ENCODE data around the gene ZSCAN30. TPM values are rescaled to one million over a fixed set of nuclear protein-coding genes. Genes with fewer than 3 reads are reported as not detected.
A peak's percentile ranks its signal among the peaks of the same experiment; 100 is the strongest.

ZSCAN30 gene
- total RNA-seq, 4 donors from 2014 or later, result 33.7 to 49.6 (median 41.8) TPM

DNA sequence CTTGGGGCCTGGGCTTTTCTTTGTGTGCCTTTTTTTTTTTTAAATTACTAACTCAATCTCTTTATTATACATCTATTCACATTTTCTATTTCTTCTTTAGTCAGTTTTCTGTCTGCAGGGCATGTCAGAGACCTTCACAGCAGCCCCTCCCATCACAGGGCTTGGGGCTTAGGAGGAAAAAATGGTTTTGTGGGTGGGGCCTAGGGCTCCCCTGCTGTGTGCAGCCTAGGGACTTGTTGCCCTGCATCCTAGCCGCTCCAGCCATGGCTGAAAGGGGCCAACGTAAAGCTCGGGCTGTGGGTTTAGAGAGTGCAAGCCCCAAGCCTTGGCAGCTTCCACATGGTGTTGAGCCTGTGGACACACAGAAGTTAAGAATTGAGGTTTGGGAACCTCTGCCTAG, 13.8 kb downstream of the ZSCAN30 start:
- TF ChIP-seq POLR2A (IDR thresholded peaks at IDR 0.05) (no peak), CTCF (IDR thresholded peaks at IDR 0.05) (no peak)
- no peak for DNase-seq
- H3K36me3 ChIP-seq, result no peaks in the 10 kb centered on the region
- 100% methylated on average over 3 of the region's 3 CpGs for WGBS, 2 donors
- H3K27me3 ChIP-seq, result no peaks in the 10 kb centered on the region
- H3K9me3 ChIP-seq, result no peaks in the 10 kb centered on the region
- no peaks in the 10 kb centered on the region for H3K4me1 ChIP-seq
- intact Hi-C loops (cut with DNase I), result no loop called here
- H3K27ac ChIP-seq, result no peak overlapping the region
- H3K4me3 ChIP-seq (replicated peaks in 1 of 3), result no peak overlapping the region

DNA sequence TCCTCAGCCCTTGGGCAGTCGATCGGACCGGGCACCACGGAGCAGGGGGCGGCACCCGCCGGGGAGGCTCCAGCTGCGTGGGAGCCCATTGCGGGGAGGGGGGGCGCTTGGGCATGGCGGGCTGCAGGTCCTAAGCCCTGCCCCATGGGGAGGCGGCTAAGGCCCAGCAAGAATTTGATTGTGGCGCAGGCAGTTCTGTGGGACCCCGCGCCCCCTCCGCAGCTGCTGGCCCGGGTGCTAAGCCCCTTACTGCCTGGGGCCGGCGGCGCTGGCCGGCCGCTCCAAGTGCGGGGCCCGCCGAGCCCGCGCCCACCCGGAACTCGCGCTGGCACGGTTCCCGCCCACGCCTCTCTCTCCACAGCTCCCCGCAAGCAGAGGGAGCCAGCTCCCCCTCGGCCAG, 18.4 kb downstream of the ZSCAN30 start:
- Histone ChIP-seq H3K36me3 (no peaks in the 10 kb centered on the region), H3K27me3 (no peaks in the 10 kb centered on the region)
- WGBS, 2 donors, result 91 to 94% methylated on average over 21 to 33 of the region's 35 CpGs

DNA sequence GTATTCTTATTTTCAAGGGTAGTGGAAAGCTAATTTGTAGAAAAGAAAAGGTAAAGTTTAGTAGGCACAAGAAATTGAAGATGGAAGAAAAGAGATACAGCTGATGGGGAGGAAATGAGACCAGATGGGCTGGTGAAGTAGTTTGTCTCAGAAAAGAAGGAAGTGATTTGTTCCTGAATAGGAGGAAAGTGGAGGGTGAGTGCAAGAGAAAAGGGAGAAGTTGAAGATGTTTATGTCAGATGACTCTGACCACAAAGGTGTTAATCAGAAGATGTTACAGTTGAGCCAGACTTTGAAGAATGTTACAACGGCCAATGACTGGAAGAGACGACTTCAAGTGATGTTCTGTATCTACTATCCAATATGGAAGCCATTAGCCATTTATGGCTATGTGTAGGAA, 21.2 kb downstream of the ZSCAN30 start:
- no peak for TF ChIP-seq POLR2A (IDR thresholded peaks at IDR 0.05)
- Histone ChIP-seq H3K36me3 (peaks cover 0 to 3% of the 10 kb centered on the region in 2 donors), H3K4me1 (peaks cover 0 to 6% of the 10 kb centered on the region in 2 donors), H3K4me3 (replicated peaks in 1 of 3) (no peak overlapping the region), H3K9me3 (no peaks in the 10 kb centered on the region), H3K27me3 (no peaks in the 10 kb centered on the region), H3K27ac (no peak overlapping the region)
- DNase-seq, result no peak
- intact Hi-C loops (cut with DNase I), result no loop called here
- WGBS, 2 donors, result 86 to 93% methylated on average over 2 of the region's 2 CpGs

More for the DNA sequence above, 18.4 kb downstream of the ZSCAN30 start:
- Histone ChIP-seq H3K9me3 (no peaks in the 10 kb centered on the region), H3K4me1 (peaks cover 0 to 6% of the 10 kb centered on the region in 2 donors), H3K27ac (no peak overlapping the region), H3K4me3 (replicated peaks in 1 of 3) (no peak overlapping the region)
- TF ChIP-seq POLR2A (IDR thresholded peaks at IDR 0.05) (no peak), CTCF (IDR thresholded peaks at IDR 0.05) (no peak)
- intact Hi-C loops (cut with DNase I), result no loop called here
- DNase-seq, result no peak

- no peak for TF ChIP-seq CTCF (IDR thresholded peaks at IDR 0.05)
- no peak for TF ChIP-seq POLR2A (IDR thresholded peaks at IDR 0.05)
- Histone ChIP-seq H3K36me3 (peaks cover 0 to 6% of the 10 kb centered on the region in 2 donors), H3K27me3 (no peaks in the 10 kb centered on the region), H3K9me3 (no peaks in the 10 kb centered on the region), H3K4me3 (replicated peaks in 1 of 3) (peak overlapping the region in 2 of 3 donors; percentile 60 to 70), H3K4me1 (peaks cover 0 to 6% of the 10 kb centered on the region in 2 donors), H3K27ac (peak overlapping the region; percentile 63 to 80 (median 76))
- intact Hi-C loops (cut with DNase I), result no loop called here
- DNase-seq, result peak; percentile 29 to 38
- 57 to 65% methylated on average over 25 to 30 of the region's 30 CpGs for WGBS, 2 donors
These were observed 22.2 kb downstream of the ZSCAN30 start for GRCh38 chr18:35267809-35268208.

GRCh38 chr18:35267161-35267651, 22.8 kb downstream of the ZSCAN30 start:
- DNase-seq, result peak; percentile 81 to 82
- TF ChIP-seq CTCF (IDR thresholded peaks at IDR 0.05) (peak in 1 of 6 experiments; percentile 16), POLR2A (IDR thresholded peaks at IDR 0.05) (peak in 1 of 2 donors; percentile 56)
- intact Hi-C loops (cut with DNase I), result no loop called here
- H3K4me3 ChIP-seq (replicated peaks in 1 of 3), result peak overlapping the region in 2 of 3 donors; percentile 60 to 70
- no peaks in the 10 kb centered on the region for H3K9me3 ChIP-seq
- H3K27me3 ChIP-seq, result no peaks in the 10 kb centered on the region
- H3K36me3 ChIP-seq, result peaks cover 5 to 11% of the 10 kb centered on the region in 2 donors
- peaks cover 0 to 6% of the 10 kb centered on the region in 2 donors for H3K4me1 ChIP-seq
- peak overlapping the region; percentile 63 to 80 (median 76) for H3K27ac ChIP-seq
- 2% methylated on average over 43 to 48 of the region's 48 CpGs for WGBS, 2 donors

Measured in thyroid gland (tissue), 4 donors.